Keratinocyte (primary cell): Measurements from ENCODE around the gene RGL1.

ENCODE experiments used
- CTCF ChIP-seq, 3 experiments: IDR thresholded peaks in 1 of 3; conservative IDR thresholded peaks in 1 of 3; optimal IDR thresholded peaks in 1 of 3; 2 replicates in 2 of 3; 3 replicates in 1 of 3; pipeline versions ENCODE3 to v1.5.1; 2011; ENCODE audit warnings: low read length in 3 of 3, mild to moderate bottlenecking in 3 of 3, moderate library complexity in 2 of 3, control low read depth in 1 of 3, inconsistent platforms in 1 of 3; ENCODE audit not compliant: insufficient read depth in 2 of 3; ENCODE audit errors: extremely low read depth in 1 of 3
- EZH2 ChIP-seq: IDR thresholded peaks from one replicate; pipeline ENCODE4 v1.6.1; 2012; ENCODE audit warnings: inconsistent platforms, mild to moderate bottlenecking, low read length, moderate library complexity

GRCh38 chr1:183770816-183771128 is 34.1 kb upstream of the RGL1 start:
- TF ChIP-seq CTCF (optimal IDR thresholded peaks at IDR 0.05 in 1 of 3, IDR thresholded peaks at IDR 0.05 in 1 of 3, conservative IDR thresholded peaks at IDR 0.05 in 1 of 3; ENCODE audit: extremely low read depth in 1 of 3, insufficient read depth in 2 of 3, low read length in 3 of 3) (no peak), EZH2 (no peak)
